HEK293 (cell line): ENCODE results near the gene PRUNE2.

Source experiments
- CTCF ChIA-PET: fragments of 350-600 bp; formaldehyde crosslinking; extraction: SDS; loops from one replicate; lab custom pipeline; 2021; ENCODE audit warnings: antibody characterized with exemption; lab: Yijun Ruan, JAX
- POLR2A ChIA-PET: fragments of 300-600 bp; formaldehyde crosslinking; extraction: SDS; loops from one replicate; lab custom pipeline; 2020; ENCODE audit warnings: antibody characterized with exemption, inconsistent platforms; lab: Yijun Ruan, JAX
- H3K27ac ChIP-seq: fragments of 200-500 bp; sonication (Bioruptor generic); 2 replicates; pipeline ENCODE4 v1.5.1; 2014; ENCODE audit warnings: low read depth, low read length, control low read depth, inconsistent platforms; ENCODE audit errors: extremely low read depth
- H3K36me3 ChIP-seq, 2 experiments: fragments of 200-500 bp in 1 of 2; sonication (Bioruptor generic) in 1 of 2; 1 replicate in 1 of 2; 2 replicates in 1 of 2; pipeline ENCODE4 v1.5.1; 2014 to 2017; ENCODE audit warnings: inconsistent platforms in 2 of 2, low read length in 2 of 2; ENCODE audit not compliant: control insufficient read depth in 2 of 2, insufficient read depth in 1 of 2
- H3K4me1 ChIP-seq: fragments of 200-500 bp; sonication (Bioruptor generic); 2 replicates; pipeline ENCODE4 v1.5.1; 2014; ENCODE audit warnings: mild to moderate bottlenecking, low read length, inconsistent platforms; ENCODE audit not compliant: control insufficient read depth, insufficient read depth
- H3K4me3 ChIP-seq: 2 replicates; pipeline ENCODE4 v1.5.1; 2011; ENCODE audit warnings: low read depth, mild to moderate bottlenecking, control low read depth, low read length, moderate library complexity
- H3K9me3 ChIP-seq: fragments of 200-500 bp; sonication (Bioruptor generic); 2 replicates; pipeline ENCODE4 v1.5.1; 2014; ENCODE audit warnings: low read depth, low read length, inconsistent platforms; ENCODE audit not compliant: control insufficient read depth, insufficient read depth
- BCL6B ChIP-seq: fragments of 450-650 bp; formaldehyde crosslinking; IDR thresholded peaks from 2 replicates; pipeline ENCODE4 v1.5.1; 2017; ENCODE audit warnings: missing biosample characterization, missing genetic modification characterization
- FEZF1 ChIP-seq: fragments of 450-650 bp; formaldehyde crosslinking; IDR thresholded peaks from 2 replicates; pipeline ENCODE4 v1.5.1; 2016; ENCODE audit warnings: missing biosample characterization, missing genetic modification characterization
- GLI2 ChIP-seq: fragments of 450-650 bp; formaldehyde crosslinking; IDR thresholded peaks from 2 replicates; pipeline ENCODE4; 2017; ENCODE audit warnings: missing biosample characterization, missing genetic modification characterization, low read depth, borderline replicate concordance
- PBX3 ChIP-seq: sonication (generic); formaldehyde crosslinking; IDR thresholded peaks from 2 replicates; pipeline ENCODE4 v1.8.1; 2022; ENCODE audit warnings: mild to moderate bottlenecking, moderate library complexity, missing genetic modification reagents
- PRDM6 ChIP-seq: fragments of 450-650 bp; formaldehyde crosslinking; IDR thresholded peaks from 2 replicates; pipeline ENCODE4 v1.5.1; 2017; ENCODE audit warnings: missing biosample characterization, missing genetic modification characterization
- SETDB1 ChIP-seq: IDR thresholded peaks from one replicate; pipeline ENCODE4 v1.6.1; 2017; ENCODE audit warnings: mild to moderate bottlenecking, low read length, moderate library complexity, mixed read lengths; ENCODE audit not compliant: insufficient read length
- WT1 ChIP-seq: fragments of 450-650 bp; formaldehyde crosslinking; IDR thresholded peaks from 2 replicates; pipeline ENCODE4 v1.5.1; 2016; ENCODE audit warnings: missing biosample characterization, missing genetic modification characterization
- ZBTB49 ChIP-seq: fragments of 450-650 bp; formaldehyde crosslinking; IDR thresholded peaks from 2 replicates; pipeline ENCODE4 v1.5.1; 2016; ENCODE audit warnings: missing biosample characterization, missing genetic modification characterization, low read depth
- ZNF121 ChIP-seq: fragments of 450-650 bp; formaldehyde crosslinking; IDR thresholded peaks from 2 replicates; pipeline ENCODE4 v1.5.1; 2016; ENCODE audit warnings: missing biosample characterization, missing genetic modification characterization
- ZNF146 ChIP-seq: fragments of 450-650 bp; formaldehyde crosslinking; IDR thresholded peaks from 2 replicates; pipeline ENCODE4 v1.5.1; 2016; ENCODE audit warnings: missing biosample characterization, missing genetic modification characterization
- ZNF174 ChIP-seq: fragments of 450-650 bp; formaldehyde crosslinking; IDR thresholded peaks from 2 replicates; pipeline ENCODE4 v1.5.0; 2017; ENCODE audit warnings: missing biosample characterization, mild to moderate bottlenecking, missing genetic modification characterization
- ZNF266 ChIP-seq: fragments of 450-650 bp; formaldehyde crosslinking; IDR thresholded peaks from 2 replicates; pipeline ENCODE4 v1.5.1; 2016; ENCODE audit warnings: missing biosample characterization, missing genetic modification characterization, low read depth
- ZNF585B ChIP-seq: fragments of 450-650 bp; formaldehyde crosslinking; IDR thresholded peaks from 2 replicates; pipeline ENCODE4 v1.5.1; 2016; ENCODE audit warnings: missing biosample characterization, missing genetic modification characterization
- ZNF610 ChIP-seq: fragments of 450-650 bp; formaldehyde crosslinking; IDR thresholded peaks from 2 replicates; pipeline ENCODE4 v1.5.1; 2016; ENCODE audit warnings: missing biosample characterization, missing genetic modification characterization, borderline replicate concordance
- ZNF670 ChIP-seq: fragments of 450-650 bp; formaldehyde crosslinking; IDR thresholded peaks from 2 replicates; pipeline ENCODE4 v1.5.1; 2016; ENCODE audit warnings: missing biosample characterization, missing genetic modification characterization, low read depth

PRUNE2 gene

GRCh38 chr9:76684213-76684612 lies 221.7 kb downstream of the PRUNE2 start (continued):
- TF ChIP-seq PBX3 (CRISPR knock-in tag) (no peak), ZNF266 (tag by site-specific recombination) (no peak)
- TF ChIP-seq, all 188 proteins: peak for 0

GRCh38 chr9:76681556-76681955 lies 224.4 kb downstream of the PRUNE2 start:
- no peak overlapping the region for H3K4me3 ChIP-seq
- H3K27ac ChIP-seq, result no peak overlapping the region
- no peaks in the 10 kb centered on the region for H3K9me3 ChIP-seq
- no peak for TF ChIP-seq ZNF585B (tag by site-specific recombination)
- no peak for TF ChIP-seq ZNF174
- TF ChIP-seq ZNF146, result no peak
- no peak for TF ChIP-seq SETDB1
- 0 out of 2 replicates have a peak, but pooled peaks have one; percentile 21 for TF ChIP-seq BCL6B (tag by site-specific recombination)
- no peak for TF ChIP-seq ZNF121 (tag by site-specific recombination)
- TF ChIP-seq ZNF610, result peak; percentile 97
- 0 out of 2 replicates have a peak, but pooled peaks have one; percentile 8 for TF ChIP-seq FEZF1 (tag by site-specific recombination)
- TF ChIP-seq PRDM6 (tag by site-specific recombination), result peak; percentile 74; the same call in 1 of the 2 replicates
- TF ChIP-seq ZNF670 (tag by site-specific recombination), result no peak
- peak; percentile 41; the same call in 1 of the 2 replicates for TF ChIP-seq WT1 (tag by site-specific recombination)
- no peak for TF ChIP-seq GLI2 (tag by site-specific recombination)
- ChIA-PET POLR2A (no interaction called here), CTCF (interaction anchor here (0.6 to 0.9 kb wide), 2 partner anchors 9 to 23 kb away, joined by 4 to 6 read pairs; no protein-coding TSS in a partner anchor)
- H3K36me3 ChIP-seq, result no peaks in the 10 kb centered on the region
- no peaks in the 10 kb centered on the region; the same call in 1 of the 2 replicates for H3K4me1 ChIP-seq

GRCh38 chr9:76680716-76681425 lies 225.0 kb downstream of the PRUNE2 start:
- Histone ChIP-seq H3K27ac (no peak overlapping the region), H3K4me1 (no peaks in the 10 kb centered on the region; the same call in 1 of the 2 replicates), H3K36me3 (no peaks in the 10 kb centered on the region), H3K4me3 (no peak overlapping the region), H3K9me3 (no peaks in the 10 kb centered on the region)
- CTCF ChIA-PET, result interaction anchor here (0.6 to 0.9 kb wide), 2 partner anchors 10 to 23 kb away, joined by 4 to 6 read pairs; no protein-coding TSS in a partner anchor
- TF ChIP-seq ZNF146, result 0 out of 2 replicates have a peak, but pooled peaks have one; percentile 22
- TF ChIP-seq SETDB1, result peak; percentile 89
- no peak for TF ChIP-seq ZBTB49 (tag by site-specific recombination)
- POLR2A ChIA-PET, result no interaction called here
